ENCODE measurements around the gene NODAL. TPM values are rescaled to one million over a fixed set of nuclear protein-coding genes. Genes with fewer than 3 reads are reported as not detected.

NODAL gene
- total RNA-seq, 2 donors from 2014 or later, result not detected

DNA sequence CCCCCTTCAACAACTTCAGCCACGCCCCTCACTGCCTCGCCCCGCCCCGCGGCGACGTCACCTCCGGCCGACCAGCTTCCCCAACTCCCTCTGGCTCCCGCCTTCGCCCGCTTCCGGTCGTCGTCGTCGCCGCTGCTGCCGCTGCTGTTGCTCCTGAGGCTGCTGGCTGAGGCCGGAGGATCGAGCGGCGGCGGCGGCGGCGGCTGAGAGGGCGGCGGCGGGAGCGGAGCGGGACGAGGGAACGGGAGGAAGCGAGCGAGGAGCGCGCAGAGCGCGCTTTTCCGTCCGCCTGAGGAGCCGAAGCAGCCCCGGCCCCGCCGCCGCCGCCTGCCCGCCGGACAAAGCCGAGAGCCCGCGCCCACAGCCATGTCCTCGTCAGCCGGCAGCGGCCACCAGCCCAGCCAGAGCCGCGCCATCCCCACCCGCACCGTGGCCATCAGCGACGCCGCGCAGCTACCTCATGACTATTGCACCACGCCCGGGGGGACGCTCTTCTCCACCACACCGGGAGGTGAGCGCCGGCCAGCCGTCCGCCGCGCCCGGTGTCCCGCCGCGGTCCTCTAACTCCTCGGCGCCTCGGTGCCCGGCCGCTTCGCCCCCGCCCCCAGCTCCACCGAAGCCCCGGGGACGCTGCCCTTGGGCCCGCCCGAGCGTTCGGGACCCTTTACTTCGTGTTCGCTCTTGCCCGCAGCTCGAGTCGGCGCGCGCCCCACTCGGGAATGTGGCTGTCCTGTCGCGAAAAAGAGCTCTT is 37.3 kb downstream of the NODAL start, which contains the start of gene EIF4EBP2:
TSS of gene EIF4EBP2 (plus strand) at position 110 of the 751 bp plus-strand sequence. CDS start at position 367, 257 bp downstream.
- peak; percentile 98 for ATAC-seq (replicated peaks)
- Mint-ChIP-seq H3K4me1 (peaks cover 41% of the 10 kb centered on the region), H3K4me3 (peak within 1 kb of the TSS; percentile 98), H3K9me3 (no peaks in the 10 kb centered on the region), H3K27me3 (no peaks in the 10 kb centered on the region), H3K27ac (peak within 1 kb of the TSS; percentile 94), H3K36me3 (ENCODE audit: low read depth) (peaks cover 29% of the 10 kb centered on the region)

GRCh38 chr10:70403483-70404035 is 37.9 kb downstream of the NODAL start:
- peaks cover 35% of the 10 kb centered on the region for H3K4me1 Mint-ChIP-seq
- no peaks in the 10 kb centered on the region for H3K27me3 Mint-ChIP-seq
- peaks cover 22% of the 10 kb centered on the region for H3K36me3 Mint-ChIP-seq (ENCODE audit: low read depth)
- peak overlapping the region; percentile 98 for H3K4me3 Mint-ChIP-seq
- H3K27ac Mint-ChIP-seq, result peak overlapping the region; percentile 58
- H3K9me3 Mint-ChIP-seq, result no peaks in the 10 kb centered on the region
- ATAC-seq (replicated peaks), result peak; percentile 0

DNA sequence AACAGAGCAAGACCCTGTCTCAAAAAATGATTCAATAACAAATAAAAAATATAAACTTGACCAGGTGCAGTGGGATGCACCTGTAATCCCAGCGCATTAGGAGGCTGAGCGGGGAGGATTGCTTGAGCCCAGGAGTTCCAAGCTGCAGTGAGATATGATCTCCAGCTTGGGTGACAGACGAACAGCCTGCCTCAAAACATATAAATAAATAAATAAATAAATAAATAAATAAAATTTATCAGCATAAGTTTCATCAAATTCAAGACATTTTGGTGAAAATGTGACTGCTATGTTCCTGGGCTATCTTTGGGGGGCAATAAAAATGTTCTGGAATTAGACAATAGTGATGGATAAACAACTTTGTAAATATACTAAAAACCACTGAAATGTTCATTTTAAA is 42.3 kb downstream of the NODAL start:
- no peaks in the 10 kb centered on the region for H3K9me3 Mint-ChIP-seq
- H3K4me3 Mint-ChIP-seq, result no peak overlapping the region
- peaks cover 11% of the 10 kb centered on the region for H3K4me1 Mint-ChIP-seq
- no peak overlapping the region for H3K27ac Mint-ChIP-seq
- H3K27me3 Mint-ChIP-seq, result no peaks in the 10 kb centered on the region
- no peak for ATAC-seq (replicated peaks)
- H3K36me3 Mint-ChIP-seq (ENCODE audit: low read depth), result no peaks in the 10 kb centered on the region

GRCh38 chr10:70396140-70396539 is 45.3 kb downstream of the NODAL start:
- no peaks in the 10 kb centered on the region for H3K4me1 Mint-ChIP-seq
- H3K36me3 Mint-ChIP-seq (ENCODE audit: low read depth), result no peaks in the 10 kb centered on the region
- no peak overlapping the region for H3K27ac Mint-ChIP-seq

DNA sequence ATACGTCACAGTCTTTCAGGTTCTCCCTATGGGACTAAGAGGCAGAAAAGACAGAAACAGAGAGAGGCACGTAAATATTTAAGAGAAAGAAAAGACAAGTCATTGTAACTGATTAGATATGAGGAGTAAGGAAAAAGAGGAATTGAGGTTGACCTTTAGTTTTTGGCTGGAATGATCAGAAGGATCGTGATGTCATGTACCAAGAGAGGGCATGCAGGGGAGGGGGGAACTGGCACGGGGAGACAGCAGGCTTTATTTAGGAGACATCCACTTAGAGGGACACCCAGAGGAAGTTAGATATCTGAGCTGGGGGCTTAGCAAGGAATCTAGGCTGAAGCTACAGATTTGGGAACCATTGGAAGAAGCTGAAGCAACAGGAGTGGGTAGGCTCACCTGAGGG is 49.8 kb downstream of the NODAL start:
- no peaks in the 10 kb centered on the region for H3K9me3 Mint-ChIP-seq
- H3K4me3 Mint-ChIP-seq, result no peak overlapping the region

More at GRCh38 chr10:70396140-70396539, 45.3 kb downstream of the NODAL start:
- Mint-ChIP-seq H3K4me3 (no peak overlapping the region), H3K9me3 (no peaks in the 10 kb centered on the region), H3K27me3 (peaks cover 7% of the 10 kb centered on the region)
- ATAC-seq (replicated peaks), result no peak

More for the DNA sequence above, 49.8 kb downstream of the NODAL start:
- no peak overlapping the region for H3K27ac Mint-ChIP-seq
- H3K4me1 Mint-ChIP-seq, result no peaks in the 10 kb centered on the region
- peaks cover 7% of the 10 kb centered on the region for H3K27me3 Mint-ChIP-seq
- ATAC-seq (replicated peaks), result no peak
- H3K36me3 Mint-ChIP-seq (ENCODE audit: low read depth), result no peaks in the 10 kb centered on the region

Other genes with a start within 250 kb of the NODAL start
- 100 to 1,000 TPM; 176 to 260 TPM for gene PPA1, start 208.3 kb downstream of the NODAL start, total RNA-seq
- gene NPFFR1, start 157.7 kb downstream of the NODAL start, total RNA-seq, result not detected
- 10 to 100 TPM in 1 of 2 donors, 1 to 10 TPM in 1; 4.9 to 10.7 TPM for gene LRRC20, start 59.1 kb downstream of the NODAL start, total RNA-seq
- gene EIF4EBP2, start 37.5 kb downstream of the NODAL start, total RNA-seq, result 10 to 100 TPM; 16.1 to 29.0 TPM
- gene PALD1, start 37.1 kb upstream of the NODAL start, total RNA-seq, result 1 to 10 TPM in 1 of 2 donors, under 1 TPM in 1; 0.17 to 1.4 TPM
- gene PRF1, start 161.1 kb upstream of the NODAL start, total RNA-seq, result 10 to 100 TPM; 22.5 to 28.5 TPM
- under 1 TPM; 0.06 to 0.19 TPM for gene ADAMTS14, start 230.8 kb upstream of the NODAL start, total RNA-seq